Vagina (tissue), 2 donors: ENCODE data around the gene CLEC16A. TPM values are rescaled to one million over a fixed set of nuclear protein-coding genes. Genes with fewer than 3 reads are reported as not detected.

Experiments used
- DNase-seq, 2 donors: peaks; one replicate each; pipeline ENCODE4 v3.0.0-alpha.2; 2017; ENCODE audit errors: extremely low spot score in 2 of 2
- H3K27ac ChIP-seq: fragments of 200-600 bp; sonication (generic); one replicate; pipeline ENCODE4 v1.5.1; 2019
- H3K27me3 ChIP-seq: fragments of 200-600 bp; sonication (generic); one replicate; pipeline ENCODE4 v1.5.1; 2019
- H3K36me3 ChIP-seq, 2 donors: fragments of 200-600 bp; sonication (generic); one replicate each; pipeline ENCODE4 v1.5.1; 2017 to 2019
- H3K4me1 ChIP-seq: fragments of 200-600 bp; sonication (generic); one replicate; pipeline ENCODE4 v1.5.1; 2019
- H3K4me3 ChIP-seq, 2 donors: fragments of 200-600 bp; sonication (generic); 1 replicate in 1 of 2; 2 replicates in 1 of 2; pipeline ENCODE4 v1.5.1; 2016 to 2019
- H3K9me3 ChIP-seq: fragments of 200-600 bp; sonication (generic); one replicate; pipeline ENCODE4 v1.5.1; 2019
- POLR2A ChIP-seq, 2 donors: fragments of 450-650 bp; IDR thresholded peaks; one replicate each; pipeline ENCODE4 v1.6.1; 2017; ENCODE audit warnings: antibody characterized with exemption in 2 of 2, mild to moderate bottlenecking in 2 of 2, moderate library complexity in 2 of 2
- POLR2AphosphoS5 ChIP-seq, 2 donors: sonication (generic); formaldehyde crosslinking; IDR thresholded peaks; one replicate each; pipeline ENCODE4 v1.9.0; 2017; ENCODE audit warnings: antibody characterized with exemption in 2 of 2, mild to moderate bottlenecking in 2 of 2, low read depth in 1 of 2; ENCODE audit not compliant: insufficient read depth in 1 of 2
- intact Hi-C: fragments of 100-400 bp; cut with DNase I; formaldehyde crosslinking; loops from one replicate; pipeline ENCODE4 v1.15.1; 2023
- total RNA-seq: library from RNA; depleted of rRNA; stranded (reverse); fragments of >200 nt; gene quantifications from one replicate; pipeline ENCODE4 v1.2.3, GENCODE V29; 2016
- TF ChIP-seq, protein P1 (sequence below), 3 experiments: fragments of 450-650 bp in 2 of 3; fragments of 200-600 bp in 1 of 3; sonication (generic) in 1 of 3; IDR thresholded peaks; one replicate each; pipeline ENCODE4 v1.5.1; 2017 to 2019; ENCODE audit warnings: antibody characterized with exemption in 3 of 3, mild to moderate bottlenecking in 2 of 3, moderate library complexity in 2 of 3

Gene CLEC16A
- total RNA-seq, 1 donor from 2014 or later, result 21.6 TPM

DNA sequence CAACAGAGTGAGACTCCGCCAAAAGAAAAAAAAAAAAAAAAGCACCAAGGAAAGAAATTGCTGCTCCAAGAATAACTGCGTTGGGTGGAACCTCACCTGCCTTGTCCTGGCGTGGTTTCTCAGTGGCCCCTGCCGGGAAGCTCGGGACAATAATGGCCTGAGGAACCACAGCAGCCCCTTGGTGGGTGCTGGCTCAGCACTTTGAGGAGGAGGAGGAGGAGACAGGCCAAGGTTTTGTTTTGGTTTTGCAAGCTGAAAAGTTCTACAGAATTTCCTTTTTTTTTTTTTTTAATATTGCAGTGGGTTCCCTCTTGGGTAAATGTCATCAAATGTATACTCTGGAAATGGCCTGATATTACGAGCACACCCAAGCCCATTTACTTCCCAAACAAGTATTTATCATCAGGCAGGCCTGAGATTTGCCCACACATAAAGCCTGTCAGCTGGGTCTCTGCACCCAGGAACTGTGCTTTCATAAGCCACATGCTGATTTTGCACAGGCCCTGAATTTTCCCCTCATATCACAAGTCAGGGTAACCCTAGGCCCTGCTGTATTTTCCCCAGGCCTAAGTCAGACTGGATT, 233.3 kb downstream of the CLEC16A start:
- Histone ChIP-seq H3K27ac (no peak overlapping the region), H3K4me3 (no peak overlapping the region), H3K27me3 (no peaks in the 10 kb centered on the region), H3K4me1 (peaks cover 21% of the 10 kb centered on the region), H3K36me3 (peaks cover 0 to 15% of the 10 kb centered on the region in 2 donors), H3K9me3 (no peaks in the 10 kb centered on the region)
- TF ChIP-seq, protein P1, sequence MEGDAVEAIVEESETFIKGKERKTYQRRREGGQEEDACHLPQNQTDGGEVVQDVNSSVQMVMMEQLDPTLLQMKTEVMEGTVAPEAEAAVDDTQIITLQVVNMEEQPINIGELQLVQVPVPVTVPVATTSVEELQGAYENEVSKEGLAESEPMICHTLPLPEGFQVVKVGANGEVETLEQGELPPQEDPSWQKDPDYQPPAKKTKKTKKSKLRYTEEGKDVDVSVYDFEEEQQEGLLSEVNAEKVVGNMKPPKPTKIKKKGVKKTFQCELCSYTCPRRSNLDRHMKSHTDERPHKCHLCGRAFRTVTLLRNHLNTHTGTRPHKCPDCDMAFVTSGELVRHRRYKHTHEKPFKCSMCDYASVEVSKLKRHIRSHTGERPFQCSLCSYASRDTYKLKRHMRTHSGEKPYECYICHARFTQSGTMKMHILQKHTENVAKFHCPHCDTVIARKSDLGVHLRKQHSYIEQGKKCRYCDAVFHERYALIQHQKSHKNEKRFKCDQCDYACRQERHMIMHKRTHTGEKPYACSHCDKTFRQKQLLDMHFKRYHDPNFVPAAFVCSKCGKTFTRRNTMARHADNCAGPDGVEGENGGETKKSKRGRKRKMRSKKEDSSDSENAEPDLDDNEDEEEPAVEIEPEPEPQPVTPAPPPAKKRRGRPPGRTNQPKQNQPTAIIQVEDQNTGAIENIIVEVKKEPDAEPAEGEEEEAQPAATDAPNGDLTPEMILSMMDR (IDR thresholded peaks at IDR 0.05), result no peak
- no peak for TF ChIP-seq POLR2A (IDR thresholded peaks at IDR 0.05)
- no peak for TF ChIP-seq POLR2AphosphoS5 (IDR thresholded peaks at IDR 0.05; ENCODE audit: insufficient read depth in 1 of 2, low read depth in 1 of 2)
- no peak for DNase-seq
- intact Hi-C loops, result no loop called here

DNA sequence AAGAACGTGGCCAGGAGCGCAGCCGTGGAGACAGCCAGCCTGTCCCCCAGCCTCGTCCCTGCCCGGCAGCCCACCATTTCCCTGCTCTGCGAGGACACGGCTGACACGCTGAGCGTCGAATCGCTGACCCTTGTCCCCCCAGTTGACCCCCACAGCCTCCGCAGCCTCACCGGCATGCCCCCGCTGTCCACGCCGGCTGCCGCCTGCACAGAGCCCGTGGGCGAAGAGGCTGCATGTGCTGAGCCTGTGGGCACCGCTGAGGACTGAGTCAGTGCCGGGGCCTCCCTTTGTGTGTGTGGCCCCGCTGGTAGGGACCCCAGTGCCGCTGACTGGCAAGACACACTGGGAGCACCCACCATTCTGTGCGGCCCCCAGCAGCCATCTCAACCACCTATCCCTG, 234.1 kb downstream of the CLEC16A start:
- Histone ChIP-seq H3K4me3 (no peak overlapping the region), H3K36me3 (peaks cover 0 to 13% of the 10 kb centered on the region in 2 donors), H3K4me1 (peaks cover 23% of the 10 kb centered on the region), H3K9me3 (no peaks in the 10 kb centered on the region), H3K27me3 (no peaks in the 10 kb centered on the region), H3K27ac (no peak overlapping the region)
- no peak for TF ChIP-seq POLR2A (IDR thresholded peaks at IDR 0.05)
- TF ChIP-seq, protein P1 (IDR thresholded peaks at IDR 0.05), result no peak
- no peak for TF ChIP-seq POLR2AphosphoS5 (IDR thresholded peaks at IDR 0.05; ENCODE audit: insufficient read depth in 1 of 2, low read depth in 1 of 2)
- DNase-seq, result no peak
- intact Hi-C loops, result no loop called here

DNA sequence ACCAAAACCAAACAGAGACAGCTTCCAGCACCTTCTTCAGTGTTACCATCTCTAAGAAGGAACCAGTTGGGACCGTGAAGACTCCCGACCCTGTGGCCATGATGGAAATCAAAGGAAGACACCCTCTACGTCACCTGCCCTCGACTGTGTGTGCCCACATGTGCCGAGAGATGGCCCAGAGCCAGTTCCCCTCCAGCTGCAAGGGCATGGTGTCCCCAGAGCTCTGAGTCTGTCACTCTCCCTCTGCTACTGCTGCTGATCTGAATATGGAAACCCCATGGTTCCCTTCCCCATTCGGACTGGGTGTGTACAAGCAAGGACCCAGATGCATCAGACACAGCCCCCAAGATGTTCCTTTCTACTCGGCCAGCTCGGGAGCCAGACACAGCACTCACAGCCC, 235.2 kb downstream of the CLEC16A start:
- H3K9me3 ChIP-seq, result no peaks in the 10 kb centered on the region
- H3K36me3 ChIP-seq, result peaks cover 0 to 9% of the 10 kb centered on the region in 2 donors
- peaks cover 23% of the 10 kb centered on the region for H3K4me1 ChIP-seq
- no peaks in the 10 kb centered on the region for H3K27me3 ChIP-seq
- no peak overlapping the region for H3K4me3 ChIP-seq
- TF ChIP-seq POLR2A (IDR thresholded peaks at IDR 0.05) (no peak), POLR2AphosphoS5 (IDR thresholded peaks at IDR 0.05; ENCODE audit: insufficient read depth in 1 of 2, low read depth in 1 of 2) (no peak)
- TF ChIP-seq, protein P1 (IDR thresholded peaks at IDR 0.05), result no peak
- no peak for DNase-seq
- H3K27ac ChIP-seq, result no peak overlapping the region
- intact Hi-C loops, result no loop called here

DNA sequence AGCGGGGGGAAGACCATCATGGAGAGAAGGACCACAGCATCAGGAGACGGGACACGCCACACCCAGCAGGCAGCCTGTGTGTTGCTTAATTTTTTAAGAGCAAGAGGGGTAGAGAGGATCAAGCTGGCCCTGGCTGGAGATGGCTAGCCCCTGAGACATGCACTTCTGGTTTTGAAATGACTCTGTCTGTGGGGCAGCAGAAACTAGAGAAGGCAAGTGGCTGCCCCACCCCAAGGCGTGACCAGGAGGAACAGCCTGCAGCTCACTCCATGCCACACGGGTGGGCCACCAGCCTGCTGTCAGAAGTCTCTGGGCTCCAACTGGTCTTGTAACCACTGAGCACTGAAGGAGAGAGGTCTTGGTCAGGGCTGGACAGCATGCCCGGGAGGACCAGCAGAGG, 236.1 kb downstream of the CLEC16A start:
- Histone ChIP-seq H3K36me3 (peaks cover 0 to 9% of the 10 kb centered on the region in 2 donors), H3K4me3 (no peak overlapping the region), H3K27ac (no peak overlapping the region), H3K4me1 (peaks cover 23% of the 10 kb centered on the region), H3K9me3 (no peaks in the 10 kb centered on the region), H3K27me3 (no peaks in the 10 kb centered on the region)
- DNase-seq, result no peak
- intact Hi-C loops, result no loop called here
- TF ChIP-seq, protein P1 (IDR thresholded peaks at IDR 0.05), result no peak
- no peak for TF ChIP-seq POLR2AphosphoS5 (IDR thresholded peaks at IDR 0.05; ENCODE audit: insufficient read depth in 1 of 2, low read depth in 1 of 2)
- TF ChIP-seq POLR2A (IDR thresholded peaks at IDR 0.05), result no peak

DNA sequence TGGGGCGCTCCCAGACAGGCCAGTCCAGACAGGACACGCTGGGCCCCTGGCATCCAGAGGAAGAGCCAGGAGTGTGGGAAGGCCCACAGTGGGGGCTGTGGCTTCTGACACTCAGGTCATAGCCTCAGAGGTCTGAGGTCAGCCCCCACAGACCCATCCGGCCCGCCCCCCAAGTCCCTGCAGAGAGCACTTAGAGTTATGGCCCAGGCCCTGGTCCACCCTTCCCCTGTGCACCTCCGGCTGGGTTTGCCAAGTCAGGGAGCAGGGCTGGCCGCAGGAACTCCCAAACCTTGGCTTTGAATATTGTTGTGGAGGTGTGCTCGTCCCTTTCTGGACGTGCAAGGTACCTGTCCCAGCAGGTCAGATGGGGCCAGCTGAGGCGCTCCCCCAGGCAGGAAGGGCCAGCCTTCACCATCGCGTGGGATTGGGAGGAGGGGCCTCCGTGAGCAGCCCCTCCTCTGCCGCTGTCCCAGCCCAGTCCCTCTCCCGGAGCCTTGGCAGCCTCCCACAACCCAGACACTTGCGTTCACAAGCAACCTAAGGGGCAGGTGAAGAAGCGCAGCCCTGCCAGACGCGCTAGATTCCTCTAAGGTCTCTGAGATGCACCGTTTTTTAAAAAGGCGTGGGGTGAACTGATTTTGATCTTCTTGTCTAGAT, 237.0 kb downstream of the CLEC16A start:
- Histone ChIP-seq H3K27ac (peak overlapping the region; percentile 24), H3K4me1 (peaks cover 23% of the 10 kb centered on the region), H3K27me3 (no peaks in the 10 kb centered on the region), H3K4me3 (no peak overlapping the region), H3K9me3 (no peaks in the 10 kb centered on the region), H3K36me3 (peaks cover 0 to 9% of the 10 kb centered on the region in 2 donors)
- DNase-seq, result no peak
- intact Hi-C loops, result no loop called here
- TF ChIP-seq, protein P1 (IDR thresholded peaks at IDR 0.05), result no peak
- no peak for TF ChIP-seq POLR2A (IDR thresholded peaks at IDR 0.05)
- TF ChIP-seq POLR2AphosphoS5 (IDR thresholded peaks at IDR 0.05; ENCODE audit: insufficient read depth in 1 of 2, low read depth in 1 of 2), result no peak
